ENCODE data around the gene LMTK3. TPM values are rescaled to one million over a fixed set of nuclear protein-coding genes. Genes with fewer than 3 reads are reported as not detected.

The LMTK3 gene
- total and polyA plus RNA-seq, 9 of the 15 experiments (the other 6 are each of a cell fraction or from before 2014, with no cell fraction given): 0.35 to 12.3 (median 2.0) TPM; not detected in 2

DNA sequence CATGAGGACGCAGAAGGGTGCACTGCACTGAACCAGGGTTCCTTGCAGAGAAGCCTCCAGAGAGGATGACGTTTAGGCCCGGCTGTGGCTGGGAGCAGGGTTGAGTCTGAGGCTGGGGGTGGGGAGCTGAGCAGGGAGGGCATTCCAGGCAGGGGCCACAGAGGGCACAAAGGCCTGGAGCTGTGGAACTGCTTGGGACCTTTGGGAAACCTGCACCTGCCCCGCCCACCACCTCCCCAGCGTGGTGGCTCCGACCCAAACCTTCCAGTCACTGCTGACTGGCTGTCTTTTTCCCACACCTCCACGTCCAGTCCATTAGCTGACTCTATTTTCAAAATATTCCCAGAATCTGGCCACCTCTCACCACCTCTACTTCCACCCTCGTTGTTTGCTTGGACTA is 4.9 kb upstream of the LMTK3 start (continued):
- TF ChIP-seq, protein P1, sequence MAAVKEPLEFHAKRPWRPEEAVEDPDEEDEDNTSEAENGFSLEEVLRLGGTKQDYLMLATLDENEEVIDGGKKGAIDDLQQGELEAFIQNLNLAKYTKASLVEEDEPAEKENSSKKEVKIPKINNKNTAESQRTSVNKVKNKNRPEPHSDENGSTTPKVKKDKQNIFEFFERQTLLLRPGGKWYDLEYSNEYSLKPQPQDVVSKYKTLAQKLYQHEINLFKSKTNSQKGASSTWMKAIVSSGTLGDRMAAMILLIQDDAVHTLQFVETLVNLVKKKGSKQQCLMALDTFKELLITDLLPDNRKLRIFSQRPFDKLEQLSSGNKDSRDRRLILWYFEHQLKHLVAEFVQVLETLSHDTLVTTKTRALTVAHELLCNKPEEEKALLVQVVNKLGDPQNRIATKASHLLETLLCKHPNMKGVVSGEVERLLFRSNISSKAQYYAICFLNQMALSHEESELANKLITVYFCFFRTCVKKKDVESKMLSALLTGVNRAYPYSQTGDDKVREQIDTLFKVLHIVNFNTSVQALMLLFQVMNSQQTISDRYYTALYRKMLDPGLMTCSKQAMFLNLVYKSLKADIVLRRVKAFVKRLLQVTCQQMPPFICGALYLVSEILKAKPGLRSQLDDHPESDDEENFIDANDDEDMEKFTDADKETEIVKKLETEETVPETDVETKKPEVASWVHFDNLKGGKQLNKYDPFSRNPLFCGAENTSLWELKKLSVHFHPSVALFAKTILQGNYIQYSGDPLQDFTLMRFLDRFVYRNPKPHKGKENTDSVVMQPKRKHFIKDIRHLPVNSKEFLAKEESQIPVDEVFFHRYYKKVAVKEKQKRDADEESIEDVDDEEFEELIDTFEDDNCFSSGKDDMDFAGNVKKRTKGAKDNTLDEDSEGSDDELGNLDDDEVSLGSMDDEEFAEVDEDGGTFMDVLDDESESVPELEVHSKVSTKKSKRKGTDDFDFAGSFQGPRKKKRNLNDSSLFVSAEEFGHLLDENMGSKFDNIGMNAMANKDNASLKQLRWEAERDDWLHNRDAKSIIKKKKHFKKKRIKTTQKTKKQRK (IDR thresholded peaks at IDR 0.05; ENCODE audit: borderline replicate concordance, low read depth, low read length): no peak
- no peak for TF ChIP-seq ETV5 (CRISPR knock-in tag; IDR thresholded peaks at IDR 0.05; ENCODE audit: low read depth)
- TF ChIP-seq HSF4 (CRISPR knock-in tag; IDR thresholded peaks at IDR 0.05; ENCODE audit: borderline replicate concordance): no peak
- TF ChIP-seq RB1 (IDR thresholded peaks at IDR 0.05; ENCODE audit: low read depth): no peak
- TF ChIP-seq YY1 (IDR thresholded peaks at IDR 0.05; ENCODE audit: borderline replicate concordance in 1 of 3, control insufficient read depth in 1 of 3, extremely low read depth in 1 of 3, insufficient read depth in 3 of 3, insufficient read length in 1 of 3, insufficient replicate concordance in 2 of 3, low read depth in 1 of 3, low read length in 2 of 3): no peak
- no peak for TF ChIP-seq ZNF175 (CRISPR knock-in tag; IDR thresholded peaks at IDR 0.05; ENCODE audit: low read depth)
- TF ChIP-seq, protein P2, sequence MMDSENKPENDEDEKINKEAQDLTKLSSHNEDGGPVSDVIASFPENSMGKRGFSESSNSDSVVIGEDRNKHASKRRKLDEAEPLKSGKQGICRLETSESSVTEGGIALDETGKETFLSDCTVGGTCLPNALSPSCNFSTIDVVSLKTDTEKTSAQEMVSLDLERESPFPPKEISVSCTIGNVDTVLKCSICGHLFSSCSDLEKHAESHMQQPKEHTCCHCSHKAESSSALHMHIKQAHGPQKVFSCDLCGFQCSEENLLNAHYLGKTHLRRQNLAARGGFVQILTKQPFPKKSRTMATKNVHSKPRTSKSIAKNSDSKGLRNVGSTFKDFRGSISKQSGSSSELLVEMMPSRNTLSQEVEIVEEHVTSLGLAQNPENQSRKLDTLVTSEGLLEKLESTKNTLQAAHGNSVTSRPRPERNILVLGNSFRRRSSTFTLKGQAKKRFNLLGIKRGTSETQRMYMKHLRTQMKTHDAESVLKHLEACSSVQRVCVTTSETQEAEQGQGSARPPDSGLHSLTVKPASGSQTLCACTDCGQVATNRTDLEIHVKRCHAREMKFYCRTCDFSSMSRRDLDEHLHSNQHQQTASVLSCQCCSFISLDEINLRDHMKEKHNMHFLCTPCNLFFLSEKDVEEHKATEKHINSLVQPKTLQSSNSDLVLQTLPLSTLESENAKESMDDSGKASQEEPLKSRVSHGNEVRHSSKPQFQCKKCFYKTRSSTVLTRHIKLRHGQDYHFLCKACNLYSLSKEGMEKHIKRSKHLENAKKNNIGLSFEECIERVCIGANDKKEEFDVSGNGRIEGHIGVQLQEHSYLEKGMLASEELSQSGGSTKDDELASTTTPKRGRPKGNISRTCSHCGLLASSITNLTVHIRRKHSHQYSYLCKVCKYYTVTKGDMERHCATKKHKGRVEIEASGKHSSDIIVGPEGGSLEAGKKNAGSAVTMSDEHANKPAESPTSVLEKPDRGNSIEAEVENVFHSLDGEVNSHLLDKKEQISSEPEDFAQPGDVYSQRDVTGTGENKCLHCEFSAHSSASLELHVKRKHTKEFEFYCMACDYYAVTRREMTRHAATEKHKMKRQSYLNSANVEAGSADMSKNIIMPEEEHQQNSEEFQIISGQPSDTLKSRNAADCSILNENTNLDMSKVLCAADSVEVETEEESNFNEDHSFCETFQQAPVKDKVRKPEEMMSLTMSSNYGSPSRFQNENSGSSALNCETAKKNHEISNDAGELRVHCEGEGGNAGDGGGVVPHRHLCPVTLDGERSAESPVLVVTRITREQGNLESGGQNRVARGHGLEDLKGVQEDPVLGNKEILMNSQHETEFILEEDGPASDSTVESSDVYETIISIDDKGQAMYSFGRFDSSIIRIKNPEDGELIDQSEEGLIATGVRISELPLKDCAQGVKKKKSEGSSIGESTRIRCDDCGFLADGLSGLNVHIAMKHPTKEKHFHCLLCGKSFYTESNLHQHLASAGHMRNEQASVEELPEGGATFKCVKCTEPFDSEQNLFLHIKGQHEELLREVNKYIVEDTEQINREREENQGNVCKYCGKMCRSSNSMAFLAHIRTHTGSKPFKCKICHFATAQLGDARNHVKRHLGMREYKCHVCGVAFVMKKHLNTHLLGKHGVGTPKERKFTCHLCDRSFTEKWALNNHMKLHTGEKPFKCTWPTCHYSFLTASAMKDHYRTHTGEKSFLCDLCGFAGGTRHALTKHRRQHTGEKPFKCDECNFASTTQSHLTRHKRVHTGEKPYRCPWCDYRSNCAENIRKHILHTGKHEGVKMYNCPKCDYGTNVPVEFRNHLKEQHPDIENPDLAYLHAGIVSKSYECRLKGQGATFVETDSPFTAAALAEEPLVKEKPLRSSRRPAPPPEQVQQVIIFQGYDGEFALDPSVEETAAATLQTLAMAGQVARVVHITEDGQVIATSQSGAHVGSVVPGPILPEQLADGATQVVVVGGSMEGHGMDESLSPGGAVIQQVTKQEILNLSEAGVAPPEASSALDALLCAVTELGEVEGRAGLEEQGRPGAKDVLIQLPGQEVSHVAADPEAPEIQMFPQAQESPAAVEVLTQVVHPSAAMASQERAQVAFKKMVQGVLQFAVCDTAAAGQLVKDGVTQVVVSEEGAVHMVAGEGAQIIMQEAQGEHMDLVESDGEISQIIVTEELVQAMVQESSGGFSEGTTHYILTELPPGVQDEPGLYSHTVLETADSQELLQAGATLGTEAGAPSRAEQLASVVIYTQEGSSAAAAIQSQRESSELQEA (IDR thresholded peaks at IDR 0.05; ENCODE audit: low read depth): no peak
- TF ChIP-seq TAF9B (IDR thresholded peaks at IDR 0.05; ENCODE audit: partially characterized antibody): no peak
- no peak for TF ChIP-seq NONO (IDR thresholded peaks at IDR 0.05; ENCODE audit: low read depth in 2 of 2, low read length in 1 of 2)
- TF ChIP-seq SUPT5H (IDR thresholded peaks at IDR 0.05): no peak
